ENCODE results near the gene HYI.

DNA sequence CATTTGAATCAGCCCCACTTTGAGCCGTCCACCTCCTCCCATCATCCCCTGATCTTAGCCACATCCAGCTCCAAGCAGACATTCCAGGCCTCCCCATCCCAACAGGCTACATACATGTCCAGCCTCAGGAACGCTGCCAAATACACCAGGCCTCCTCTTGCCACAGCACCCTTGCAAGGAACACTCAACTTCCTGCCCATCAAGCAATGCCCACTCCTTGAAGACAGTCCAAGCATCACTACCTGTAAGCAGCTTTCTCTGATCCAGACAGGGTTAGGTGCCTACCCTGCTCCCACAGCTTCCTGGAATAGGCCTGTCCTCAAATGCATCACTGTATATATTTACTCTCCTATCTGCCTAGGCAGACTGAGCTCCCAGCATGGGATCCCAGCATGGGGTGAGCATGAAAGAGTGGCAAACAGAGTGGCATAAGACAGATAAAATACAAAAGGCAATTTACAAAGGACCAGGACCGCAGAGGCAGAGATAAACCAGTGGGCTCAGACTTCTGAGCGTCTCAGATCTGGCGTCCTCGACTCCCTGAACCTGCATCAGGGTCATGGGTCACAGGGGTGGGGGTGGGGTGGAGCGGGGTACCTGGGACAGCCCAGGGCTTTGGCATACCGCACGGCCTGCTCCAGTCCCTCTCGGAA lies 816 bp downstream of the HYI start:
- TF ChIP-seq, protein P1, sequence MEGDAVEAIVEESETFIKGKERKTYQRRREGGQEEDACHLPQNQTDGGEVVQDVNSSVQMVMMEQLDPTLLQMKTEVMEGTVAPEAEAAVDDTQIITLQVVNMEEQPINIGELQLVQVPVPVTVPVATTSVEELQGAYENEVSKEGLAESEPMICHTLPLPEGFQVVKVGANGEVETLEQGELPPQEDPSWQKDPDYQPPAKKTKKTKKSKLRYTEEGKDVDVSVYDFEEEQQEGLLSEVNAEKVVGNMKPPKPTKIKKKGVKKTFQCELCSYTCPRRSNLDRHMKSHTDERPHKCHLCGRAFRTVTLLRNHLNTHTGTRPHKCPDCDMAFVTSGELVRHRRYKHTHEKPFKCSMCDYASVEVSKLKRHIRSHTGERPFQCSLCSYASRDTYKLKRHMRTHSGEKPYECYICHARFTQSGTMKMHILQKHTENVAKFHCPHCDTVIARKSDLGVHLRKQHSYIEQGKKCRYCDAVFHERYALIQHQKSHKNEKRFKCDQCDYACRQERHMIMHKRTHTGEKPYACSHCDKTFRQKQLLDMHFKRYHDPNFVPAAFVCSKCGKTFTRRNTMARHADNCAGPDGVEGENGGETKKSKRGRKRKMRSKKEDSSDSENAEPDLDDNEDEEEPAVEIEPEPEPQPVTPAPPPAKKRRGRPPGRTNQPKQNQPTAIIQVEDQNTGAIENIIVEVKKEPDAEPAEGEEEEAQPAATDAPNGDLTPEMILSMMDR (IDR thresholded peaks at IDR 0.05 in 8 of 11, conservative IDR thresholded peaks at IDR 0.05 in 3 of 11), result no peak
- no peak for TF ChIP-seq POLR2A (IDR thresholded peaks at IDR 0.05)
- TF ChIP-seq POLR2AphosphoS5 (IDR thresholded peaks at IDR 0.05), result peak in 1 of 3 donors; percentile 21

Data from spleen (tissue), 7 donors.